NT2/D1 (cell line): ENCODE measurements around the gene CLEC4F.

Experiments
- DNase-seq: peaks from one replicate; pipeline ENCODE4 v3.0.0-alpha.2; 2011; ENCODE audit warnings: low read depth, low spot score
- H3K27me3 ChIP-seq: 2 replicates; pipeline ENCODE4 v1.6.0; 2011; ENCODE audit warnings: mild to moderate bottlenecking; ENCODE audit not compliant: insufficient read length, insufficient read depth
- H3K36me3 ChIP-seq: 2 replicates; pipeline ENCODE4 v1.6.1; 2011; ENCODE audit warnings: mild to moderate bottlenecking, low read length, mixed read lengths; ENCODE audit not compliant: insufficient read depth, insufficient read length
- H3K4me1 ChIP-seq: 2 replicates; pipeline ENCODE4 v1.5.1; 2011; ENCODE audit not compliant: insufficient read depth, insufficient read length
- H3K4me3 ChIP-seq: 2 replicates; pipeline ENCODE4 v1.5.1; 2011; ENCODE audit warnings: low read depth; ENCODE audit not compliant: insufficient read length
- H3K9ac ChIP-seq: 2 replicates; pipeline ENCODE4 v1.6.0; 2011; ENCODE audit warnings: low read depth; ENCODE audit not compliant: insufficient read length
- H3K9me3 ChIP-seq: 2 replicates; pipeline ENCODE4 v1.5.1; 2011; ENCODE audit warnings: mild to moderate bottlenecking, low read length; ENCODE audit not compliant: insufficient read depth
- SUZ12 ChIP-seq: IDR thresholded peaks from 2 replicates; pipeline ENCODE4 v1.6.1; 2011; ENCODE audit not compliant: insufficient read length, insufficient read depth; ENCODE audit errors: extremely low read depth
- YY1 ChIP-seq: IDR thresholded peaks from 2 replicates; pipeline ENCODE4 v1.6.1; 2011; ENCODE audit not compliant: insufficient read length, insufficient read depth
- ZNF274 ChIP-seq: IDR thresholded peaks from 2 replicates; pipeline ENCODE4 v1.6.1; 2011; ENCODE audit warnings: mild to moderate bottlenecking, low read depth, low read length

CLEC4F gene, protein sequence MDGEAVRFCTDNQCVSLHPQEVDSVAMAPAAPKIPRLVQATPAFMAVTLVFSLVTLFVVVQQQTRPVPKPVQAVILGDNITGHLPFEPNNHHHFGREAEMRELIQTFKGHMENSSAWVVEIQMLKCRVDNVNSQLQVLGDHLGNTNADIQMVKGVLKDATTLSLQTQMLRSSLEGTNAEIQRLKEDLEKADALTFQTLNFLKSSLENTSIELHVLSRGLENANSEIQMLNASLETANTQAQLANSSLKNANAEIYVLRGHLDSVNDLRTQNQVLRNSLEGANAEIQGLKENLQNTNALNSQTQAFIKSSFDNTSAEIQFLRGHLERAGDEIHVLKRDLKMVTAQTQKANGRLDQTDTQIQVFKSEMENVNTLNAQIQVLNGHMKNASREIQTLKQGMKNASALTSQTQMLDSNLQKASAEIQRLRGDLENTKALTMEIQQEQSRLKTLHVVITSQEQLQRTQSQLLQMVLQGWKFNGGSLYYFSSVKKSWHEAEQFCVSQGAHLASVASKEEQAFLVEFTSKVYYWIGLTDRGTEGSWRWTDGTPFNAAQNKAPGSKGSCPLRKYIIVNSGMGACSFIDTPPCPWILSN

DNA sequence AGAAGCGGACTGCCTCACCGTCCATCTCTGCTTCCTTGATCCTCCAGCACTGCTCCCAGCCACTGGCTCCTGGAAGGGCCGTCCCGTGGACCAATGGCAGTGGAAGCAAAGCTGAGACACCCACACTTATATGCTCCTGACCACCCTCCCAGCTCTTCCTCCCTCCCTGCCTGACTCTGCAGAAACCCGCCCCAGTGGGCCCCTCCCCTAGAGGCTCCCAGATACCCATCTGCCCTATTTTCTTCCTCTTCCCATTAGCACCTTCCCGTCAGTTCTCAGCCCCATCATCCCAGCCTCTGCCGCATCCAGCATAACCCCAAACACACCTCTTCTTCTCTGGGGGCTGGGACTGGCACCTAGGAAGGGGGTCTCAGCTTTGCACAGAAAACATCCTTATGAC, at the start of gene CLEC4F:
CLEC4F (minus strand) TSS at position 101 of the 400 bp plus-strand sequence; CDS start at position 25, 76 bp downstream.
- Histone ChIP-seq H3K36me3 (no peaks in the 10 kb centered on the region), H3K9me3 (no peaks in the 10 kb centered on the region), H3K4me1 (no peaks in the 10 kb centered on the region), H3K27me3 (peaks cover 8% of the 10 kb centered on the region), H3K9ac (no peak within 1 kb of the TSS), H3K4me3 (no peak within 1 kb of the TSS)
- TF ChIP-seq SUZ12 (no peak), YY1 (no peak), ZNF274 (no peak)
- no peak for DNase-seq

DNA sequence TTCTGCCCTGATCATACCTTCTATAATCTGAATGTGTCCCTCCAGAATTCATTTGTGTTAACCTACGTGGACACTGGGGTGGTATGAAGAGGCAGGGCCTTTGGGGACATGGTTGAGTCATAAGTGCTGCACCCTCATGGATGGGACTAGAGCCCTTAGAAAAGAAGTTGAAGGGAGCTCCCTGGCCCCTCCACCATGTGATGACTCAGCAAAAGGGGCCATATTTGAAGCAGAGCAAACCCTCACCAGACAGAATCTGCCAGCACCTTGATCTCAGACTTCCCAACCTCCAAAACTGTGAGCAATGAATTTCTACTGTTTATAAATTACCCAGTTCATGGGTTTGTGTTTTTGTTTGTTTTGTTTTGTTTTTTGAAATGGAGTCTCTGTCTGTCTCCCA, 48.6 kb upstream of the CLEC4F start:
- DNase-seq = no peak
- Histone ChIP-seq H3K4me3 (no peak overlapping the region), H3K27me3 (peaks cover 29% of the 10 kb centered on the region), H3K36me3 (no peaks in the 10 kb centered on the region), H3K9ac (no peak overlapping the region), H3K4me1 (peaks cover 4% of the 10 kb centered on the region), H3K9me3 (no peaks in the 10 kb centered on the region)
- no peak for TF ChIP-seq ZNF274
- TF ChIP-seq SUZ12 = no peak
- TF ChIP-seq YY1 = no peak

DNA sequence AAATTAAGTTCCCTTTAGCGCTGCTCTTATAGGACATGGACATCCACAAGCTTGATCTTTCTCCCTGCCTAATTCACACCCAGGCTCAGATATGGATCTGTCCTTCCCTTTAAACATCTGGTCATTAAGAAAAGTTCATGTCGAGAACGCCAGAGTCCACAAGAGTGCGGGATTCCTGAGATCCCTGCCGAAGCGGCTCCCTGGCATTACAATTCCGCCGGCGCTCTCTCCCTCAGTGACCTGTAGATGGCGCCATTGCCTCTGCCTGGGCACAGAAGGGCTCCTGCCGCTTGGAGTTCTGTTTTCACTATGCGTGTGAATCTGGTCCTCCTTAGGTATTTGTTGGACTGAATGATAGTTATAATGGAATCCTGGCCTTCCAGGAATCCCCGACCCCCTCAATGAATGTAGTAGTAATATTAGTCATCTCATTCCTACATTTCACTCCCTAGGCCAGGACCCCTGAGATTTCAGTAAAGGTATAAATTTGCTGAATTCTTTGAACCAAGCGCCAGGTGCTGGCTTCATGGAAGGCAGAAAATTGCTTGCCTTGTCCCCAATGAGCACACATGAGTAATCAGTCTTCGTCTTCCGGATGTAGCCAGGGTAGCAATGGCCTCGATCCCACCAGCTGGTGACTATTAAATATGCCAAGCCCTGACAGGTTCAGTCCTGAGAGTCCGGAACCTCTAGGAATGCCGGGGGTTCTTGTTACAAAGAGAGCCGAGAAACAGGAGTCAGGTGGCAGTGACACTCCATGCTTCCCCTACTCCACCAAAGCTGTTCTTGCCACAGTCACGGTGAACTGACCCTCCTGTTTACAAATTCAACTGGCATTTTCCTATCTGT, 41.6 kb upstream of the CLEC4F start:
- no peak overlapping the region for H3K4me3 ChIP-seq
- peak overlapping the region; percentile 36 for H3K9ac ChIP-seq
- TF ChIP-seq YY1 (no peak), ZNF274 (no peak), SUZ12 (no peak)
- peaks cover 43% of the 10 kb centered on the region for H3K27me3 ChIP-seq
- H3K4me1 ChIP-seq = no peaks in the 10 kb centered on the region
- H3K36me3 ChIP-seq = no peaks in the 10 kb centered on the region
- no peaks in the 10 kb centered on the region for H3K9me3 ChIP-seq
- DNase-seq = peak; percentile 73

DNA sequence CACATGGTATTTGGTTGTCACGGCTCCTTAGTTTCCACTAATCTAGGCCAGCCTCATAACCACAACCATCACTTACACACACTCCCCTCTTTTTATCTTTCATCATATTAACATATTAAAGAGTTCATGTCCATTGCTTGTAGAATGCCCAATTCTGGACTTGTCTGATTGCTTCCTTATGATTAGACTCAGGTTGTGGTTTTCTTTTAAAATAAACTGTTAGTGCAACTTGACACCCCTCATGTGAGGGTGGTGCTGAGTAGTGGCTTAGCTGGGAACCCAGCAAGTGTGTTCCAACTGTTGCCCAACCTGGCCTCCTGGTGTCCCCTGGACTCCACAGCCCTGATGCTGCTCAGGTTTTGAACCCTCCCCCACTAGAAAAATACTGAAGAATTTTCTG, 35.3 kb upstream of the CLEC4F start:
- no peak for DNase-seq
- Histone ChIP-seq H3K9ac (no peak overlapping the region), H3K36me3 (no peaks in the 10 kb centered on the region), H3K4me3 (no peak overlapping the region), H3K4me1 (no peaks in the 10 kb centered on the region), H3K9me3 (no peaks in the 10 kb centered on the region), H3K27me3 (peaks cover 17% of the 10 kb centered on the region)
- no peak for TF ChIP-seq ZNF274
- no peak for TF ChIP-seq YY1
- TF ChIP-seq SUZ12 = no peak

DNA sequence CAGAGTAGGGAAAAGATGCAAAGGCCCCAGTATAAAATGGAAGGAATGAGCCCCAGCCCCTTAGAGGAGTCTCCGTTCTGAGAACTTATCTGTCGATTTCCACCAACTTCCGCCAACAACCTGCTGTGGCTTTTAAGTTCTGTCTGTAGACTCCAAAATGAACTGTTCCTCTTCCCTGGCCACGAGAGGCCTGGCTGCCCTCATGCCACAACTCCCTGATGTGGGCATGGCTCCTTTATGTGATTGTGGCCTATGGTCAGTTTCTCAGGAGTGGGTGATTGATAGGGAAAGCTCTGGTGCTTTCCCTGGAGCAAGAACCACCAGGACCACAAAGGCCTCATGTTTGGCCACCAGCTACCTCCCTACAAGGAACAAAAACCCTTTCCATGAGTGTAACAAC, 34.0 kb upstream of the CLEC4F start:
- no peak overlapping the region for H3K4me3 ChIP-seq
- DNase-seq = no peak
- no peaks in the 10 kb centered on the region for H3K36me3 ChIP-seq
- TF ChIP-seq YY1 (no peak), SUZ12 (no peak), ZNF274 (no peak)
- no peaks in the 10 kb centered on the region for H3K9me3 ChIP-seq
- no peak overlapping the region for H3K9ac ChIP-seq
- H3K27me3 ChIP-seq = peaks cover 4% of the 10 kb centered on the region
- H3K4me1 ChIP-seq = no peaks in the 10 kb centered on the region

DNA sequence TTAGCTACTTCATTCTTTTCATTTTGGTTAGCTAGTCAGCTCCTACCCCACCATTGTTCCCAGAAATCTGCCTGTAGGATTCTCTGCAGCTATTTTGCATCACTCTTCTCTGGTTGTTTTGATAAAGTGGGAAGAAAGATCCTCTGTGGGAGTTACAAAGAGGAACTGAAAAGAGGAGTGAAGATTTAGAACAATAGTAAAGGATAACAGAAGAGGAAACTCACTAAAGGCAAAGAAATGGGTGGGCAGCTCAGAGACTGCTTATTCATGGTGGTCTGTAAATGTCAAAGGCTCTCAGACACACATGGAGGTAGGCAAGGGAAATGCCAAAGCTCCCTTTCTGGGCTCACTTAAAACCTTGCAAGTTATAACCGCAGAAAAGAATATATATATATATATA, 32.4 kb upstream of the CLEC4F start:
- H3K4me3 ChIP-seq = no peak overlapping the region
- no peaks in the 10 kb centered on the region for H3K9me3 ChIP-seq
- TF ChIP-seq ZNF274 = no peak
- TF ChIP-seq SUZ12 = no peak
- TF ChIP-seq YY1 = no peak
- H3K9ac ChIP-seq = no peak overlapping the region
- no peaks in the 10 kb centered on the region for H3K4me1 ChIP-seq
- no peaks in the 10 kb centered on the region for H3K27me3 ChIP-seq
- DNase-seq = no peak
- no peaks in the 10 kb centered on the region for H3K36me3 ChIP-seq
